IMR-90 (cell line): ENCODE data around the gene CPA4. TPM values are rescaled to one million over a fixed set of nuclear protein-coding genes. Genes with fewer than 3 reads are reported as not detected.

ENCODE experiments used
- ATAC-seq: fragments of 200-7000 bp; cut with Tn5 transposase; 2 replicates; pipeline ENCODE4 v1.9.1; 2020; ENCODE audit warnings: low read depth, mild to moderate bottlenecking, moderate library complexity
- BruUV-seq: library from RNA; stranded (reverse); fragments of 400-500 nt; replicated peaks from 2 replicates; lab custom pipeline; 2021; lab: Mats Ljungman, UMichigan
- CTCF ChIA-PET: fragments of 300-600 bp; formaldehyde crosslinking; extraction: SDS; loops from one replicate; lab custom pipeline; 2021; ENCODE audit warnings: antibody characterized with exemption; lab: Yijun Ruan, JAX
- POLR2A ChIA-PET: fragments of 300-600 bp; sonication (Branson Sonifier 250); formaldehyde crosslinking; loops from one replicate; lab custom pipeline; 2022; ENCODE audit warnings: antibody characterized with exemption; ENCODE audit not compliant: unreplicated experiment; lab: Charles Lee
- DNase-seq: peaks from one replicate; pipeline ENCODE4 v3.0.0; 2013
- H2AFZ ChIP-seq: replicated peaks from 2 replicates; pipeline ENCODE3; 2013; ENCODE audit warnings: low read length, mild to moderate bottlenecking; ENCODE audit not compliant: poor library complexity
- H2AK5ac ChIP-seq: 2 replicates; pipeline ENCODE4 v1.6.1; 2013; ENCODE audit warnings: low read depth, low read length, inconsistent platforms
- H2AK9ac ChIP-seq: replicated peaks from 2 replicates; pipeline ENCODE3; 2013; ENCODE audit warnings: mild to moderate bottlenecking, low read depth, low read length, moderate library complexity; ENCODE audit not compliant: poor library complexity
- H2BK120ac ChIP-seq: 2 replicates; pipeline ENCODE4 v1.6.1; 2013; ENCODE audit warnings: low read depth, low read length, inconsistent platforms
- H2BK15ac ChIP-seq: 3 replicates; pipeline ENCODE4 v1.6.1; 2013; ENCODE audit warnings: low read depth, low read length, inconsistent platforms
- H2BK20ac ChIP-seq: 2 replicates; pipeline ENCODE4 v1.6.1; 2013; ENCODE audit warnings: low read depth, mild to moderate bottlenecking, inconsistent platforms, low read length, moderate library complexity
- H2BK5ac ChIP-seq: 2 replicates; pipeline ENCODE4 v1.6.1; 2013; ENCODE audit warnings: mild to moderate bottlenecking, low read depth, low read length, inconsistent platforms; ENCODE audit not compliant: poor library complexity, severe bottlenecking
- H3K14ac ChIP-seq: replicated peaks from 2 replicates; pipeline ENCODE4 v1.6.1; 2013; ENCODE audit warnings: low read depth, low read length, inconsistent platforms
- H3K18ac ChIP-seq: 2 replicates; pipeline ENCODE4 v1.6.1; 2013; ENCODE audit warnings: low read depth, low read length, control low read depth
- H3K23ac ChIP-seq: 2 replicates; pipeline ENCODE4 v1.6.1; 2013; ENCODE audit warnings: low read depth, low read length, inconsistent platforms
- H3K27ac ChIP-seq: 2 replicates; pipeline ENCODE4 v1.5.1; 2013; ENCODE audit warnings: mild to moderate bottlenecking, control low read depth, low read length; ENCODE audit not compliant: insufficient read depth
- H3K27me3 ChIP-seq: 2 replicates; pipeline ENCODE4 v1.6.1; 2013; ENCODE audit warnings: low read length; ENCODE audit not compliant: control insufficient read depth, insufficient read depth
- H3K36me3 ChIP-seq: 2 replicates; pipeline ENCODE4 v1.6.1; 2013; ENCODE audit warnings: low read length, mixed read lengths; ENCODE audit not compliant: control insufficient read depth, insufficient read depth
- H3K4ac ChIP-seq: 2 replicates; pipeline ENCODE4 v1.6.1; 2013; ENCODE audit warnings: low read depth, low read length, inconsistent platforms
- H3K4me1 ChIP-seq: 2 replicates; pipeline ENCODE4 v1.6.1; 2013; ENCODE audit warnings: low read length, mixed read lengths; ENCODE audit not compliant: control insufficient read depth, insufficient read depth
- H3K4me2 ChIP-seq: 2 replicates; pipeline ENCODE4 v1.6.1; 2013; ENCODE audit warnings: low read depth, mild to moderate bottlenecking, control low read depth, low read length, moderate library complexity
- H3K4me3 ChIP-seq: 2 replicates; pipeline ENCODE4 v1.5.1; 2013; ENCODE audit warnings: low read depth, mild to moderate bottlenecking, control low read depth, low read length, moderate library complexity; ENCODE audit not compliant: insufficient read depth
- H3K56ac ChIP-seq: 2 replicates; pipeline ENCODE4 v1.6.1; 2013; ENCODE audit warnings: low read length, inconsistent platforms; ENCODE audit not compliant: insufficient read depth; ENCODE audit errors: extremely low read depth
- H3K79me1 ChIP-seq, 2 experiments: 2 replicates each; pipeline ENCODE4 v1.6.1; 2013; ENCODE audit warnings: low read length in 2 of 2, inconsistent platforms in 1 of 2, low read depth in 1 of 2
- H3K9ac ChIP-seq: 2 replicates; pipeline ENCODE4 v1.6.1; 2013; ENCODE audit warnings: low read depth, low read length, control low read depth
- H3K9me1 ChIP-seq: 2 replicates; pipeline ENCODE4 v1.6.1; 2013; ENCODE audit warnings: low read length, inconsistent platforms; ENCODE audit not compliant: insufficient read depth
- H3K9me3 ChIP-seq: 2 replicates; pipeline ENCODE4 v1.6.1; 2013; ENCODE audit warnings: low read length; ENCODE audit not compliant: control insufficient read depth, insufficient read depth
- H4K20me1 ChIP-seq: 2 replicates; pipeline ENCODE4 v1.6.1; 2013; ENCODE audit warnings: low read length, inconsistent platforms; ENCODE audit not compliant: insufficient read depth
- H4K5ac ChIP-seq: 2 replicates; pipeline ENCODE4 v1.6.1; 2013; ENCODE audit warnings: mild to moderate bottlenecking, low read depth, low read length, control low read depth
- H4K8ac ChIP-seq, 2 experiments: 2 replicates each; pipeline ENCODE4 v1.6.1; 2013; ENCODE audit warnings: low read depth in 2 of 2, low read length in 2 of 2, control low read depth in 1 of 2, inconsistent platforms in 1 of 2
- H4K91ac ChIP-seq: 2 replicates; pipeline ENCODE4 v1.6.1; 2013; ENCODE audit warnings: low read depth, low read length, inconsistent platforms; ENCODE audit not compliant: insufficient read depth
- BHLHE40 ChIP-seq: fragments of 150-350 bp; IDR thresholded peaks from 2 replicates; pipeline ENCODE4 v1.6.1; 2016; ENCODE audit warnings: mild to moderate bottlenecking, low read depth, low read length
- CEBPB ChIP-seq: IDR thresholded peaks from 2 replicates; pipeline ENCODE4 v1.6.1; 2012; ENCODE audit warnings: low read depth, low read length, improper control_type of control experiment
- CHD1 ChIP-seq: IDR thresholded peaks from 2 replicates; pipeline ENCODE4 v1.6.1; 2012; ENCODE audit warnings: low read depth, low read length, improper control_type of control experiment
- FOS ChIP-seq: fragments of 150-350 bp; IDR thresholded peaks from 2 replicates; pipeline ENCODE4 v1.6.1; 2016; ENCODE audit warnings: low read depth, low read length
- MAFK ChIP-seq: IDR thresholded peaks from 2 replicates; pipeline ENCODE4 v1.6.1; 2012; ENCODE audit warnings: low read depth, low read length, improper control_type of control experiment
- MAZ ChIP-seq: IDR thresholded peaks from 2 replicates; pipeline ENCODE4 v1.6.1; 2012; ENCODE audit warnings: low read depth, mild to moderate bottlenecking, low read length, improper control_type of control experiment, moderate library complexity, borderline replicate concordance
- MXI1 ChIP-seq: IDR thresholded peaks from 2 replicates; pipeline ENCODE4 v1.6.1; 2012; ENCODE audit warnings: low read depth, mild to moderate bottlenecking, low read length, moderate library complexity, borderline replicate concordance
- NFE2L2 ChIP-seq: fragments of 150-350 bp; IDR thresholded peaks from 2 replicates; pipeline ENCODE4 v1.6.1; 2016; ENCODE audit warnings: low read depth, mild to moderate bottlenecking, low read length
- POLR2A ChIP-seq: IDR thresholded peaks from 2 replicates; pipeline ENCODE4 v1.6.1; 2012; ENCODE audit warnings: mild to moderate bottlenecking, low read depth, low read length
- RAD21 ChIP-seq: IDR thresholded peaks from 2 replicates; pipeline ENCODE4 v1.6.1; 2012; ENCODE audit warnings: low read length, improper control_type of control experiment
- SMC3 ChIP-seq: fragments of 150-350 bp; IDR thresholded peaks from 2 replicates; pipeline ENCODE4 v1.6.1; 2016; ENCODE audit warnings: low read depth, mild to moderate bottlenecking, antibody characterized with exemption, low read length, moderate library complexity
- USF2 ChIP-seq: fragments of 150-350 bp; IDR thresholded peaks from 2 replicates; pipeline ENCODE4 v1.6.1; 2017; ENCODE audit warnings: mild to moderate bottlenecking, antibody characterized with exemption, low read length, low read depth
- WGBS, 2 experiments: methylation state at CpG; one replicate each; pipeline versions ENCODE4 v1.1.5 to v1.1.7; 2013; ENCODE audit warnings: missing lambda C conversion rate in 2 of 2; ENCODE audit not compliant: insufficient read length in 1 of 2; ENCODE audit errors: extremely low coverage in 2 of 2; 5-methylcytosine and 5-hydroxymethylcytosine counted together
- dilution Hi-C: fragments of 300-500 bp; cut with HindIII; formaldehyde crosslinking; loops from one replicate; pipeline ENCODE4 v1.14.3; 2018; ENCODE audit warnings: low sequenced_read_pairs; ENCODE audit not compliant: unreplicated experiment
- in situ Hi-C: fragments of 300-500 bp; cut with MboI; formaldehyde crosslinking; loops from 3 replicates; pipeline ENCODE4 v1.14.3; 2019; ENCODE audit warnings: low sequenced_read_pairs, inconsistent platforms, mixed read lengths
- intact Hi-C: fragments of 100-400 bp; cut with micrococcal nuclease; formaldehyde crosslinking; loops from 2 replicates; pipeline ENCODE4 v1.10.0; 2022
- polyA plus RNA-seq, 3 experiments: library from polyadenylated mRNA; depleted of rRNA; stranded (reverse); fragments of >200 nt; gene quantifications; 2 replicates each; pipeline ENCODE4 v1.2.3, GENCODE V29; 2012; ENCODE audit warnings: low replicate concordance in 1 of 3
- total RNA-seq: library from RNA; depleted of rRNA; stranded (reverse); fragments of >200 nt; gene quantifications from 2 replicates; pipeline ENCODE4 v1.2.3, GENCODE V29; 2012
- TF ChIP-seq, protein P1 (sequence below): conservative IDR thresholded peaks from 2 replicates; pipeline ENCODE4 v1.5.1; 2012; ENCODE audit warnings: mild to moderate bottlenecking, low read depth, low read length, improper control_type of control experiment
- TF ChIP-seq, protein P2 (sequence below): fragments of 150-350 bp; IDR thresholded peaks from 2 replicates; pipeline ENCODE4 v1.6.1; 2016; ENCODE audit warnings: low read depth, mild to moderate bottlenecking, low read length, moderate library complexity, borderline replicate concordance

The CPA4 gene
- total and polyA plus RNA-seq, 2 of the 4 experiments (the other 2 are of a cell fraction), result 316 to 365 TPM

GRCh38 chr7:130356876-130357611 lies 64.1 kb downstream of the CPA4 start:
- H3K27me3 ChIP-seq, result no peaks in the 10 kb centered on the region
- no peaks in the 10 kb centered on the region for H3K36me3 ChIP-seq
- BruUV-seq, result no TSS peak
- peaks cover 25% of the 10 kb centered on the region for H3K4me1 ChIP-seq
- DNase-seq (peak; percentile 91), ATAC-seq (peak; percentile 2)
- ChIA-PET POLR2A (interaction anchor here (0.6 kb wide), 1 partner anchor 53 kb away, joined by 4 read pairs; no protein-coding TSS in a partner anchor), CTCF (interaction anchor here (0.6 to 0.7 kb wide), 4 partner anchors 143 to 285 kb away, joined by 3 to 8 read pairs (median 4); no protein-coding TSS in a partner anchor)
- H4K8ac ChIP-seq, result peak overlapping the region; percentile 94 to 96
- H3K4ac ChIP-seq, result peak overlapping the region; percentile 100
- H3K9ac ChIP-seq, result peak overlapping the region; percentile 47
- peak overlapping the region; percentile 99 for H3K23ac ChIP-seq
- TF ChIP-seq CHD1 (no peak), MXI1 (no peak; the same call in 1 of the 2 replicates), BHLHE40 (peak; percentile 45; the same call in 1 of the 2 replicates), USF2 (no peak), POLR2A (no peak), NFE2L2 (no peak), MAFK (no peak), CEBPB (peak; percentile 95), MAZ (peak; percentile 92), RAD21 (no peak), SMC3 (no peak), FOS (peak; percentile 88)
- TF ChIP-seq, protein P1, sequence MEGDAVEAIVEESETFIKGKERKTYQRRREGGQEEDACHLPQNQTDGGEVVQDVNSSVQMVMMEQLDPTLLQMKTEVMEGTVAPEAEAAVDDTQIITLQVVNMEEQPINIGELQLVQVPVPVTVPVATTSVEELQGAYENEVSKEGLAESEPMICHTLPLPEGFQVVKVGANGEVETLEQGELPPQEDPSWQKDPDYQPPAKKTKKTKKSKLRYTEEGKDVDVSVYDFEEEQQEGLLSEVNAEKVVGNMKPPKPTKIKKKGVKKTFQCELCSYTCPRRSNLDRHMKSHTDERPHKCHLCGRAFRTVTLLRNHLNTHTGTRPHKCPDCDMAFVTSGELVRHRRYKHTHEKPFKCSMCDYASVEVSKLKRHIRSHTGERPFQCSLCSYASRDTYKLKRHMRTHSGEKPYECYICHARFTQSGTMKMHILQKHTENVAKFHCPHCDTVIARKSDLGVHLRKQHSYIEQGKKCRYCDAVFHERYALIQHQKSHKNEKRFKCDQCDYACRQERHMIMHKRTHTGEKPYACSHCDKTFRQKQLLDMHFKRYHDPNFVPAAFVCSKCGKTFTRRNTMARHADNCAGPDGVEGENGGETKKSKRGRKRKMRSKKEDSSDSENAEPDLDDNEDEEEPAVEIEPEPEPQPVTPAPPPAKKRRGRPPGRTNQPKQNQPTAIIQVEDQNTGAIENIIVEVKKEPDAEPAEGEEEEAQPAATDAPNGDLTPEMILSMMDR, result no peak
- TF ChIP-seq, protein P2, sequence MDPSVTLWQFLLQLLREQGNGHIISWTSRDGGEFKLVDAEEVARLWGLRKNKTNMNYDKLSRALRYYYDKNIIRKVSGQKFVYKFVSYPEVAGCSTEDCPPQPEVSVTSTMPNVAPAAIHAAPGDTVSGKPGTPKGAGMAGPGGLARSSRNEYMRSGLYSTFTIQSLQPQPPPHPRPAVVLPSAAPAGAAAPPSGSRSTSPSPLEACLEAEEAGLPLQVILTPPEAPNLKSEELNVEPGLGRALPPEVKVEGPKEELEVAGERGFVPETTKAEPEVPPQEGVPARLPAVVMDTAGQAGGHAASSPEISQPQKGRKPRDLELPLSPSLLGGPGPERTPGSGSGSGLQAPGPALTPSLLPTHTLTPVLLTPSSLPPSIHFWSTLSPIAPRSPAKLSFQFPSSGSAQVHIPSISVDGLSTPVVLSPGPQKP, result no peak
- no peaks in the 10 kb centered on the region for H4K20me1 ChIP-seq
- H3K56ac ChIP-seq, result peak overlapping the region; percentile 95
- no CpG with 5 or more reads among the region's 16 CpGs for WGBS, 2 experiments
- dilution Hi-C loops (no loop called here), intact Hi-C loops (loop anchor here (1.0 to 10.0 kb wide), 4 partner anchors 64 to 284 kb away; partner anchors contain the start of genes CPA4 and MEST), in situ Hi-C loops (no loop called here)
- peak overlapping the region; percentile 96 for H4K5ac ChIP-seq
- peak overlapping the region; percentile 98 for H3K18ac ChIP-seq
- H3K79me1 ChIP-seq, result peaks cover 0 to 6% of the 10 kb centered on the region in 2 experiments; a peak in 1 of 4 replicates
- H2AK9ac ChIP-seq, result peak overlapping the region; percentile 95
- H2BK5ac ChIP-seq, result peak overlapping the region; percentile 100
- peak overlapping the region; percentile 100 for H2BK120ac ChIP-seq
- peak overlapping the region; percentile 100 for H2AK5ac ChIP-seq
- peaks cover 20% of the 10 kb centered on the region for H3K9me1 ChIP-seq
- H2BK20ac ChIP-seq, result peak overlapping the region; percentile 99
- H3K27ac ChIP-seq, result peak overlapping the region; percentile 96
- peak overlapping the region; percentile 98 for H2BK15ac ChIP-seq
- peak overlapping the region; percentile 100 for H4K91ac ChIP-seq
- peak overlapping the region; percentile 34; the same call in 1 of the 2 replicates for H3K4me2 ChIP-seq
- H2AFZ ChIP-seq, result peak overlapping the region; percentile 82
- H3K4me3 ChIP-seq, result no peak overlapping the region
- peaks cover 8% of the 10 kb centered on the region for H3K9me3 ChIP-seq
- peak overlapping the region; percentile 98 for H3K14ac ChIP-seq
